Measurements from ENCODE around the gene PAPSS1.
"Not testable (repeated sequence)": the region's sequence is repeated elsewhere in the genome, so short reads cannot be mapped to it uniquely, and the experiment has no call there.

Gene PAPSS1

DNA sequence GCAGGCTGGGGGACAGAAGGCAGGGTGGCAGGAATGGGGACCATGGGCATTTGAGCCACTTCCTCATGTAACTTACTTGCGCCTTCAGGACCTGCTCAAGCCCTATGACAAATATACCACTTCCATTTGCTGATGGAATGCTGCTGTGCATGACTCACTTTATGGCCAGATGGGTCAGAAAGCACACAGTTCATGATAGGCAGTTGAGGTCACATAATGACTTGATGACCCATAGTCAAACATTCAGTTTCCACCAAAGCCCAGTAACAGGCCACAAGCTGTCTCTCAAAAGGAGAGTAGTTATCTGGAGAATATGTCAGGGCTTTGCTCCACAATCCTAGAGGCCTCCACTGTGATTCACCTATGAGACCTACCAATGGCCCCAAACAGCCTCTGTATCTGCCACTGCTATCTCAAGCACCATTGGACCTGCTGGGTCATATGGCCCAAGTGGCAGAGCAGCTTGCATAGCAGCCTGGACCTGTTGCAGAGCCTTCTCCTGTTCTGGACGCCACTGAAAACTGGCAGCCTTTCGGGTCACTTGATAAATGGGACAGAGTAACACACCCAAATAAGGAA, 5.3 kb upstream of the PAPSS1 start:
- DNase-seq: no peak

- DNase-seq: not testable (repeated sequence)
Observed at GRCh38 chr4:107723331-107723730, 3.3 kb upstream of the PAPSS1 start.

- DNase-seq: no peak
Observed at GRCh38 chr4:107721436-107722100, 1.5 kb upstream of the PAPSS1 start.

DNA sequence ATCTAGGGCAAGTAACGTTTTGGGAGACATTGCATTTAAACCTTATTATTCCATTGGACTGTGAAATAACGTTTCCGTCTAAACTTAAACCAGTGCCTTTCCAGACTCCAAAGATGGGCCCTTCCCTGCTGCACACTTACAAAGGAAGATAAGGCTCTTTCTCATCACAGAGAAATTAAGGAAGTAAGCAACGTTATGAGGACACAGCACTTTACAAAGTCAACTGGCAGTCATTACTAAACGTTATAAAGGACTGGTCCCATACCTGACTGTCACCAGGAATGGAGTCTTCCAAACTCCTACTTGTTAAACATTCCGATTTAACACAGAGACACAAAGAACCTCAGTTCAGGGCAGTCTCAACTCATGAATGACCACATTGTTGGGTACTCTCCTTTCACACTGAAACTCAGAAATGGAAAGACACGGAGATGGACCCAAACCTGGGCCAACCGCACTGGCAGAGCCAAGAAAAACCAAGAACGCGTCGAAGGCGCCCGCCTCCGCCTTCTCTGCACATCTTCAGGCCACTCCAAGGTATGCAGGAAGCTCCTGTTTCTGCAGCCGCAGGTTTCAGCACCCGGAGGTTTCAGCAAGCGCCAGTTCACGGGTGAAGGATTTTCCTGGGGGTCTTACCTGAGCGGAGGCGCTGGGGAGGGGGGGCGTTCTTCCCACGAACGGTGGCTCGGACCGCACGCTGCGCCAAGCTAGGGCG, 670 bp downstream of the PAPSS1 start:
- DNase-seq: no peak

- DNase-seq: no peak
Observed at GRCh38 chr4:107718351-107718965, 1.6 kb downstream of the PAPSS1 start.

GRCh38 chr4:107714256-107714655, 5.8 kb downstream of the PAPSS1 start:
- no peak for DNase-seq

- DNase-seq: no peak
Observed at GRCh38 chr4:107712236-107712635, 7.8 kb downstream of the PAPSS1 start.

- DNase-seq: no peak
Observed at GRCh38 chr4:107711831-107712230, 8.2 kb downstream of the PAPSS1 start.

GRCh38 chr4:107710493-107711459, 9.3 kb downstream of the PAPSS1 start:
- no peak for DNase-seq

DNA sequence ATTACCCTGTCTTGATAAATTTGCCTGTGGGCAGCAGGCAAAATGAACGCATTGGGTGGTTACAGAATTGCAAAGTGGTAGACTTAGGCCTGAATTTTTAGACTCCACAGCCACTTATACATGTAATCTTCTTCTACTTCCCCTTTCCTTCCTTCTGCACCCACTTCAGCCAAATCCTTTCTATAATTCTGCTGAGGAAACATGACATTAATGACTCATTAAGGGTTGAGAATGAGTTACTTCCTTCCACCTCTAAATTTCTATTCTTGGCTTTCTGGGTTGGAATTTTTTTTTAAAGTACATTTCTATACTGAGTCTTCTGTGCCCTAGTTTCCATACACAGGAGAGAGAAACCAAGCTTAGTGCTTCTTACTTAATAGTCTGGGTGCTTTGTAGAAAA, 10.1 kb downstream of the PAPSS1 start:
- DNase-seq: no peak

- no peak for DNase-seq
Observed at GRCh38 chr4:107708225-107708624, 11.8 kb downstream of the PAPSS1 start.

DNA sequence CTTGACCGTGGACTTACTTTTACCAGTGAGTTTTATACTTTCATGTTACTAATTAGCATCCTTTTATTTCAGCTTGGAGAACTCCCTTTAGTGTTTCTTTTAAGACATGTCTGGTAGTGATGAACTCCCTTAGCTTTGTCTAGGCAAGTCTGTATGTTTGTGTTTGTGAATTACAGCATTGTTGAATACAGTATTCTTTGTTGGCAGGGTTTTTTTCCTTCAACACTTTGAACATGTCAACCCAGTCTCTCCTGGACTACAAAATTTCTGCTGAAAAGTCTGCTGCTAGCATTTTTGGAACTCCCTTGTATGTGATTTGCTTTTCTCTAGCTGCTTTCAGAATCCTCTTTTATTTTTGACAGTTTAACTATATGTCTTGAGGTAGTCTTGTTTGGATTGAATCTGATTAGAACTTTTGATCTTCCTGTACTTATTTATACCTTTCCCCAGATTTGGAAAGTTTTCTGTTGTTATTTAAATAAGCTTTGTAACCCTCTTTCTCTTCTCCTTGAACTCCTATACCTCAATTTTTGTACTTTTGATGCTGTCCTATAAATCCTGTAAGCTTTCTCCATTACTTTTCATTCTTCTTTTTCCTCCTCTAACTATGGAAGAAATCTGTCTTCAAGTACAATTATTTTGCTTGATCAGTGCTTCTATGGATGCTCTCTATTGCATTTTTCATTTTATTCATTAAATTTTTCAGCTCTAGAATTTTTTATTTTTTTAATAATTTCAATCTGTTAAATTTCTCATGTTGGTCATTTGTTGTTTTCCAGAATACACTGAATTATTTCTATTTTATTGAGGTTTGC, 14.1 kb downstream of the PAPSS1 start:
- no peak for DNase-seq

DNA sequence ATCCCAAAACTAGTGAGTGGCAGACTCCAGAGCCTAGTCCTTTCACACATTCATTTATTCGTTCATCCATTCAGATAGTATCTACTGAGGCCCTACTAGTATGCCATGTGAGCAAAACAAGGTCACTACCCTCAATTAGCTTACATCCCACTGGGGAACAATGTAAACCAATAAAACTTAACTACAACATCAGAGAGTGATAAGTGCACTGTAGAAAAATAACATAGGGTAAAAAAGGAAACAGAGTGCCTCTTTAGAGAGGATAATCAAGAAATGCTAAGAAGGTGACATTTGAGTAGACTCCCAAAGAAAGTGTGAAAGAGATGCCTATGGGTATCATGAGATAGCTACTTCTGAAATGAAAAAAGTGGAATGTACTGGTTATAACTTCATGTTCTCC, 18.5 kb downstream of the PAPSS1 start:
- DNase-seq: no peak

GRCh38 chr4:107699466-107700206, 20.4 kb downstream of the PAPSS1 start:
- no peak for DNase-seq

DNA sequence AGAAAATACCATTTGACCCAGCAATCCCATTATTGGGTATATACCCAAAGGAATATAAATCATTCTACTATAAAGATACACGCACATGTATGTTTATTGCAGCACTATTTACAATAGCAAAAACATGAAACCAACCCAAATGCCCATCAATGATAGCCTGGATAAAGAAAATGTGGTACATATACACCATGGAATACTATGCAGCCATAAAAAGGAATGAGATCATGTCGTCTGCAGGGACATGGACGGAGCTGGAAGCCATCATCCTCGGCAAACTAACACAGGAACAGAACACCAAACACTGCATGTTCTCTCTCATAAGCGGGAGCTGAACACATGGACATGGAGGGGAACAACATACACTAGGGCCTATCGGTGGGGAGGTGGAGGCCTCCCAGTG, 23.8 kb downstream of the PAPSS1 start:
- DNase-seq: not testable (repeated sequence)

GRCh38 chr4:107693132-107693531, 26.9 kb downstream of the PAPSS1 start:
- no peak for DNase-seq

DNA sequence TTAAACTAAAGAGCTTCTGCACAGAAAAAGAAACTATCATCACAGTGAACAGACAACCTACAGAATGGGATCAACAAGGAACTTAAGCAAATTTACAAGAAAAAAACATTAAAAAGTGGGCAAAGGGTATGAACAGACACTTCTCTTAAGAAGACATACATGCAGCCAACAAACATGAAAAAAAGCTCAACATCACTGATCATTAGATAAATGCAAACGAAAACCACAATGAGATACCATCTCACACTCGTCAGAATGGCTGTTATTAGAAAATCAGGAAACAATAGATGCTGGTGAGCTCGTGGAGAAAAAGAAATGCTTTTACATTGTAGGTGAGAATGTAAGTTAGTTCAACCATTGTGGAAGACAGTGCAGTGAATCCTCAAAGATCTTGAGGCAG, 27.8 kb downstream of the PAPSS1 start:
- DNase-seq: no peak

DNA sequence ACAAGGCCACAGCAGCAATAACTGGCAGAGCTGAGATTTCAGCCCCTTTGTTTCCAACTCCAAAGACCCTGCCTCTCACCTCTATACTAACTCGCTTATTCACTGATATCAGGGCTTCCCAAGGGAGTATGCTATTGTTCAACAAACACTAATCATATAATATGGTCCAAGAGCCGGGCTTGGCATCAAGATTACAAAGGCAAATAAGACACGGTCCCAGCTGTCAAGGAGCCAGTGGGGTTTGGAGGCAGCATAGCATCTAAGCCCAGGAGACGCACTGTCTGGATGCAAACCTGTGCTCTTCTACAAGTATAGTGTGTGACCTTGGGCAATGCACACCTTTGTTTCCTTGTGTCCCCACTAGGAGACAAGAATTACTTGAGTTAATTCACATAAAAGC, 28.7 kb downstream of the PAPSS1 start:
- DNase-seq: no peak

- peak; percentile 60 for DNase-seq
Observed at GRCh38 chr4:107689912-107690587, 30.0 kb downstream of the PAPSS1 start.

DNA sequence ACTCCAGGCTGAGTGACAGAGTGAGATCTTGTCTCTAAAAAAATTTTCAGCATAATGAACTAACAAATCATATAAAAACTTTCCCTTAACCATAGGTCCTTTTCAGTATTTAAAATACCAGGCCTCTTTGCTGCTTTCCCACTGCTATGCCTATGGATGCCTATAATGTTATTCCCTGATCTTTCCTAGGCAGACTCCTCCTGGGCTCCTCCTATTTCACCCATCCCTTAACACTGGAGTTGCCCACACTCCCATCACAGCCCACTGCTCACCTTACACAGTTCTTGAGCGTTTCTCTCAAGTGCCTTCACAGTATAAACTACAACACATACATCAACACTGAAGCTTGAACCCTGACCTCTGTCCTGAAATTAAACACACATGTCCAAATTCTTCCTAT, 31.6 kb downstream of the PAPSS1 start:
- no peak for DNase-seq

All from amniotic stem cell (primary cell).